ENCODE data around the gene PA2G4.

- no peak for TF ChIP-seq POLR2AphosphoS5 (IDR thresholded peaks at IDR 0.05; ENCODE audit: insufficient read depth, low read depth, low read length)
- no peak for TF ChIP-seq EZH2 (IDR thresholded peaks at IDR 0.05; ENCODE audit: borderline replicate concordance, low read depth, low read length, severe bottlenecking)
- no peak for TF ChIP-seq POLR2A (IDR thresholded peaks at IDR 0.05; ENCODE audit: low read depth, low read length)
- TF ChIP-seq, protein P1, sequence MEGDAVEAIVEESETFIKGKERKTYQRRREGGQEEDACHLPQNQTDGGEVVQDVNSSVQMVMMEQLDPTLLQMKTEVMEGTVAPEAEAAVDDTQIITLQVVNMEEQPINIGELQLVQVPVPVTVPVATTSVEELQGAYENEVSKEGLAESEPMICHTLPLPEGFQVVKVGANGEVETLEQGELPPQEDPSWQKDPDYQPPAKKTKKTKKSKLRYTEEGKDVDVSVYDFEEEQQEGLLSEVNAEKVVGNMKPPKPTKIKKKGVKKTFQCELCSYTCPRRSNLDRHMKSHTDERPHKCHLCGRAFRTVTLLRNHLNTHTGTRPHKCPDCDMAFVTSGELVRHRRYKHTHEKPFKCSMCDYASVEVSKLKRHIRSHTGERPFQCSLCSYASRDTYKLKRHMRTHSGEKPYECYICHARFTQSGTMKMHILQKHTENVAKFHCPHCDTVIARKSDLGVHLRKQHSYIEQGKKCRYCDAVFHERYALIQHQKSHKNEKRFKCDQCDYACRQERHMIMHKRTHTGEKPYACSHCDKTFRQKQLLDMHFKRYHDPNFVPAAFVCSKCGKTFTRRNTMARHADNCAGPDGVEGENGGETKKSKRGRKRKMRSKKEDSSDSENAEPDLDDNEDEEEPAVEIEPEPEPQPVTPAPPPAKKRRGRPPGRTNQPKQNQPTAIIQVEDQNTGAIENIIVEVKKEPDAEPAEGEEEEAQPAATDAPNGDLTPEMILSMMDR (IDR thresholded peaks at IDR 0.05; ENCODE audit: extremely low read depth in 1 of 2, insufficient read depth in 1 of 2, low read depth in 1 of 2, low read length in 2 of 2) = no peak
- TF ChIP-seq, protein P2, sequence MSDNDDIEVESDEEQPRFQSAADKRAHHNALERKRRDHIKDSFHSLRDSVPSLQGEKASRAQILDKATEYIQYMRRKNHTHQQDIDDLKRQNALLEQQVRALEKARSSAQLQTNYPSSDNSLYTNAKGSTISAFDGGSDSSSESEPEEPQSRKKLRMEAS (IDR thresholded peaks at IDR 0.05; ENCODE audit: insufficient read depth, insufficient read length) = no peak
- TF ChIP-seq MYC (IDR thresholded peaks at IDR 0.05; ENCODE audit: low read depth, low read length) = no peak
- no peak for TF ChIP-seq FOS (IDR thresholded peaks at IDR 0.05; ENCODE audit: borderline replicate concordance, insufficient read depth, low read length)
- TF ChIP-seq GATA2 (IDR thresholded peaks at IDR 0.05; ENCODE audit: insufficient read depth, insufficient read length, low read depth, low read length) = no peak
- TF ChIP-seq JUN (IDR thresholded peaks at IDR 0.05; ENCODE audit: borderline replicate concordance, insufficient read depth, insufficient read length, low read depth) = no peak
Observed at GRCh38 chr12:56127485-56127887, 23.1 kb downstream of the PA2G4 start.
